ENCODE data around the gene PHPT1. TPM values are rescaled to one million over a fixed set of nuclear protein-coding genes. Genes with fewer than 3 reads are reported as not detected.

PHPT1 gene
- total RNA-seq, 2 donors from 2014 or later = 137 to 176 TPM

GRCh38 chr9:136804509-136805206, 44.6 kb upstream of the PHPT1 start:
- Histone ChIP-seq H3K4me1 (peaks cover 15% of the 10 kb centered on the region), H3K27me3 (no peaks in the 10 kb centered on the region), H3K9me3 (no peaks in the 10 kb centered on the region), H3K27ac (no peak overlapping the region), H3K9ac (ENCODE audit: low read depth in 2 of 2, low read length in 2 of 2) (no peak overlapping the region), H3K36me3 (no peaks in the 10 kb centered on the region), H3K4me3 (no peak overlapping the region)
- DNase-seq = no peak
- no peak for TF ChIP-seq CTCF (IDR thresholded peaks at IDR 0.05)
- intact Hi-C loops (cut with DNase I) = no loop called here

- no peaks in the 10 kb centered on the region for H3K9me3 ChIP-seq
- H3K9ac ChIP-seq (ENCODE audit: low read depth in 2 of 2, low read length in 2 of 2) = no peak overlapping the region
- no peak overlapping the region for H3K27ac ChIP-seq
- H3K36me3 ChIP-seq = no peaks in the 10 kb centered on the region
- no peak overlapping the region for H3K4me3 ChIP-seq
- intact Hi-C loops (cut with DNase I) = no loop called here
- no peak for TF ChIP-seq CTCF (IDR thresholded peaks at IDR 0.05)
- peaks cover 21% of the 10 kb centered on the region for H3K4me1 ChIP-seq
- no peaks in the 10 kb centered on the region for H3K27me3 ChIP-seq
- DNase-seq = no peak
These were observed 43.9 kb upstream of the PHPT1 start for GRCh38 chr9:136805207-136805740.

GRCh38 chr9:136806067-136806466, 43.1 kb upstream of the PHPT1 start:
- Histone ChIP-seq H3K9ac (ENCODE audit: low read depth in 2 of 2, low read length in 2 of 2) (peak overlapping the region; percentile 34 to 84), H3K36me3 (no peaks in the 10 kb centered on the region)
- no peak for DNase-seq

GRCh38 chr9:136806631-136807201, 42.5 kb upstream of the PHPT1 start:
- no peak for TF ChIP-seq CTCF (IDR thresholded peaks at IDR 0.05)
- H3K36me3 ChIP-seq = no peaks in the 10 kb centered on the region
- peaks cover 16% of the 10 kb centered on the region for H3K4me1 ChIP-seq
- peak overlapping the region; percentile 88 for H3K4me3 ChIP-seq
- no peak for DNase-seq
- H3K9ac ChIP-seq (ENCODE audit: low read depth in 2 of 2, low read length in 2 of 2) = peak overlapping the region; percentile 84 to 85
- peak overlapping the region; percentile 95 for H3K27ac ChIP-seq
- H3K9me3 ChIP-seq = no peaks in the 10 kb centered on the region
- intact Hi-C loops (cut with DNase I) = no loop called here
- no peaks in the 10 kb centered on the region for H3K27me3 ChIP-seq

More at GRCh38 chr9:136806067-136806466, 43.1 kb upstream of the PHPT1 start:
- Histone ChIP-seq H3K27ac (no peak overlapping the region), H3K4me3 (no peak overlapping the region), H3K27me3 (no peaks in the 10 kb centered on the region), H3K4me1 (peaks cover 16% of the 10 kb centered on the region), H3K9me3 (no peaks in the 10 kb centered on the region)
- intact Hi-C loops (cut with DNase I) = no loop called here
- no peak for TF ChIP-seq CTCF (IDR thresholded peaks at IDR 0.05)

- H3K36me3 ChIP-seq = no peaks in the 10 kb centered on the region
- no peaks in the 10 kb centered on the region for H3K27me3 ChIP-seq
- peak; percentile 76 for DNase-seq
- H3K4me1 ChIP-seq = peaks cover 16% of the 10 kb centered on the region
- peak within 1 kb of the TSS; percentile 95 for H3K27ac ChIP-seq
- H3K4me3 ChIP-seq = peak within 1 kb of the TSS; percentile 88
- peak within 1 kb of the TSS; percentile 85 to 91 for H3K9ac ChIP-seq (ENCODE audit: low read depth in 2 of 2, low read length in 2 of 2)
- intact Hi-C loops (cut with DNase I) = no loop called here
- no peak for TF ChIP-seq CTCF (IDR thresholded peaks at IDR 0.05)
- H3K9me3 ChIP-seq = no peaks in the 10 kb centered on the region
These were observed 41.7 kb upstream of the PHPT1 start, which contains the start of gene RABL6 for GRCh38 chr9:136807281-136808074. RABL6 (plus strand) TSS chr9:136807948; CDS start chr9:136808197, 249 bp downstream.

Measured in colonic mucosa (tissue), 4 donors.